GM18873 (cell line): Measurements from ENCODE around the gene ANKH.

Experiments
- ATAC-seq: cut with Tn5 transposase; IDR thresholded peaks from one replicate; pipeline ENCODE4 v1.9.1; 2021; ENCODE audit warnings: mild to moderate bottlenecking, moderate library complexity, moderate number of reproducible peaks; ENCODE audit not compliant: unreplicated experiment, low FRiP score

ANKH gene

DNA sequence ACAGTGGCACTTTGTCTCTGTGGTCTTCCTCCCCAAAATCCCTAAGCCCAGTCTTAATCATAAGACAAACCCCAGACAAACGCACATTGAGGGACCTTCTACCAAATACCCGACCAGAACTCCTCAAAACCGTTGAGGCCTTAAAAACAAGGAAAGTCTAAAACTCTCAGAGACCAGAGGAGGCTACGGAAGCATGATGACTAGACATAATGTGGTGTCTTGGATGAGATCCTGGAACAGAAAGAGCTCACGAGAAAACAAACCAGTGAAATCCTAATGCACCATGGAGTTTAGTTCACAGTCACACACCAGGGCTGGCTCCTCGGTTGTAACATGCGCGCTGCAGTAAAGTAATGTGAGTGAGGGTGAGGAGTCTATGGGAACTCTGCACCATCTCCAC is 148.7 kb downstream of the ANKH start:
- no peak for ATAC-seq

DNA sequence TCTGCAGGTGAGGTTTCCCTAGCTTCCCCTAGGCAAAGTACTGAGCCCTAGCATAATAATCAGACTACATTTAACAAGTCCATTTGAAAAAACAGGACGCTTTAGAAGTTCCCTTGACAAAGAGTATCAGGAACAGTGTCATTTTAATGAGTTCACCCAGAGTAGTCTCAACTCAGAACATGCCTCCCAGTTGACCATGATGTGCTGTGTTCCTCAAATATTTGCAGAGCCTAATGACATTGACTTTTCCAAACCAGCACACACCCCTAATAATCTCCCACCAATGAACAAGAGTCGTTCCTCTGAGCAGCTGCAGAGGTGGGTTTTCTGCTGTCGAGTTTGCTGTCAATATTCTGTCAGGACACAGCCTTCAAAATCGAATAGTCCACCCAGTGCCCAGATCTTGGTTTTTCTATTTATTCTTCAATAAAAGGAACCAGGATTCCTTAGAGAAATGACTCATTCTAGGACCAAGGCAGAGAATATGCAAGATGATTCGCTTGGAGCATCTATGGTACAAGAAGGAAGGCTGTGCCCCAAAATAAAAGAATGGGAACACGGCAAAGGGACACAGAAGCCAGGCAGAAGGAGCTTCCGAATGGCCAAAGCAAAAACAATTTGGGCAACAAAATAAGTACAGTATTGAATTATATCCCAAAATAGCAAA is 149.5 kb downstream of the ANKH start:
- no peak for ATAC-seq

DNA sequence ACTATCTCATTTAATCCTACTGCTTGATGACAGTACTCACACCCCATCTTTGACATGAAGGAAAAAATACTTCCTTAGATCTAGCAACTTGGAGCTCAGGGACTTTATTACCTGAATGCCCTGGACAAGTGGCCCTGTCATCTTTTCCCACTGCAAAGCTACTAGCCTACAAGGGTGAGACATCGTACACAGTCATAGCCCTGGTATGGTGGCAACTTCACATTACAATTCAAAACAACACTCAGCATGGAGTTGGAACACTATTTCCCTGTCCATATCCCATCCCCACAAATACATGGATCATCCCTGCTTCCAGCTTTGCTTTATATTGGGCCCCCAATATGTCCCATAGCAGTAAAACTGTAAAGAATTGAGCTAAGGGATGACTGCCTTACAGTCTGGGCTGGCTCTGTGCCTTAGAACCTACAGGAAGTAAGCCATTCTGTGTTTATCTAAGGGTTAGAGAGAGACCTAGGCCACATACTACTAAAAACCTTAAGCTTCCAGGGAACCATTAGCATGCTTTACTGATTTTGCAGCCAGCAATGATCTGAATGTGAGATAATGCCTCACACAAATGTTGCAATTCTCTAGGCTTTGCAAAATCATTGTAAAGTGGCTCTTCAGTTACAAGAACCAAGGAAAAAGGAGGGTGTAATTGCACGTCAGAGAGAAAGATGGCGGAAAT is 151.2 kb downstream of the ANKH start:
- ATAC-seq, result no peak

DNA sequence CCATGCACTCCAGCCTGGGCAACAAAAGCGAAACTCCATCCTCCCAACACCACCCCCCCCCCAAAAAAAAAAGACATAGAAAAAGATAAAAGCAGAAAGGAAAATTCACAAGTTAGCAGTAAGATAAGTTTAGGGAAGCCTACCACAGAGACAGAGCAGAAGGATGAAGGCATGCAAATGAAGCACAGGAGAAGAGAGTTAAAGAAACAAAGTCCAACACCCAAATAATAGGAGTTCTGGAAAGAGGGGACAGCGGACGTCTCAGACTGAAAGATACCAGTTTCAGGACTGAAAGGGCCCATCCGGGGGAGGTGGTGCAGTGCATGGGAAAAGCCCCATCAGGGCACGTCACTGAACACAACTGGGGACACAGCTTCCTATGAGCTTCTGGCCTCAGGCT is 152.8 kb downstream of the ANKH start:
- no peak for ATAC-seq

DNA sequence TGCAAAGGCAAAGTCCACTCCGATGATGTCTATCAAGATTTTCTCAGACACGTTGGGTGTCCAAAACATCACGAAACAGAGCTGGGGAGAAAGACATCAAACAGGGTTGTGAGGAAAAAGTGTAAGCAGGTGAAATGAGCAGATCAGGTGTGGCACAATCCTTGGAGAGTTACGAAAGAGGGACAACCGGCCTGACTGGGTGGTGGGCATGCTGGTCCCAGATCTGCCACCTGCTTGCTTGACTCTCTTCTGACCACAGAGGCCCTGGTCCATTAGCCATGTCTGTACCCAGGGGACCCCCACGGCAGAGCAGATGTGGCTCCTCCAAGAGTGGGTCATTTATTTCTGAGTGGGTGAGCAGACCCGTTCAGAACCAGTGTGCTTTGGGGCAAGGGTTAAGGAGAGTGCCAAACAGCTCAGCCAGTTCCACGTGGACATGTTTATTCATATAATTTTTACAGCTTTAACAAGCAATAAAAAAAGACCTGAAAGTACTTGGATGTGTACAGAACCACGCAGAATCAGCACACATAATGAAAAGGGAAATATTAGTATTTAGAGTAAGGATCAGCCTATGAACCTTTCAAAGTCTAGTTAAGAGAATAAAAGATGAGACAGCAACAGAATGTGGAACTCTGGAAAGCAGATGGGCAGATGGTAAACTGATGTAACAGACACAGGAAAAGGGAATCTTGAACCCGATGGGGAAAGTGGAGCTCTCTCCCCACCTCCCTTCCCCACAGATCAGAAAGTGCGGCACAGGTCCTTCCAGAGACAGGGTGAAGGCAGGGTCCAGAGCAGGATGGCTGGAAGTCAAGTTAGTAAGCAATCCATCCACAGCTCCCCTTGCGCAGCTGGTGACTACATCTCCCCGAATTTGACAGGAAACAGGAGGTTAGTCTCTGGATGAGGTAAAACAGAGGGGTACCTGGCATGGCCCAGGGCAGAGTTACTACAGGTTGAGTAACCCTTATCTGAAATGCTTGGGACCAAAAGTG is 154.5 kb downstream of the ANKH start:
- no peak for ATAC-seq

DNA sequence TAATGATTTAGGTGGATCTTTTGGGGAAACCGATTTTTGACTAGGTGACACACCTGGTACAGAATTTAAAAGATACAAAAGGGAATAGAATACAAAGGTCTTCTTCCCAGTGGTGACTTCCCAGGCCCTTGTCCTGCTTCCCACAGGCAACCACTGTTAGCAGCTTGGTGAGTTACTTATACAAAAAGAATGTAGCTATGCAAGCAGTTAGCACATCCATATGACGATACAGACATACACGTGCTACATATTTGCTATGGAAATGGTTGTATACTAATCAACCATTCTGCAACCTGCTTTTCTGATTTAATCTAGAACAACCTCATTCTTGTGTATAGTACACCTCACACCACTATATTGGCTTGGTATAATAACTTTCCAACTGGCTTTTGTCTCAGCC is 156.1 kb downstream of the ANKH start:
- ATAC-seq, result no peak

DNA sequence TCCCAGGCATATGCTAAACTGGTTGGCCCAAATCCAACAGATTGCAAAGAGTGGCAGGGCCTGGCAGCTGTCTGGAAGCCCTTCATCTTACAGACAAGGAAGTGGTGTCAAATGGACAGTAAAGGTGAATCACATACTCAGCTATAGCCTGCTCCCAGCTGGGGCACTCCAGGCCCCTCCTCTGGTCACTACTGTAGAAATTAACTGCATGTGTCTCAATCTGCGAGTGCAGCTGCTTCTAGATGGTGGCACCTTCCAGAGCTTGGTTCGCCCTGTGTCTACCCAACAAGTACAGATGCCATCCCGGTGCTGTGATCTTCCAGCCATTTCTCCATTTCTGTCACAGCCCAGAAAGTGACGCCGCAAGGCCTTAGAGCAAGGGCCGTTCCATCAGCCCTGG is 156.9 kb downstream of the ANKH start:
- no peak for ATAC-seq

DNA sequence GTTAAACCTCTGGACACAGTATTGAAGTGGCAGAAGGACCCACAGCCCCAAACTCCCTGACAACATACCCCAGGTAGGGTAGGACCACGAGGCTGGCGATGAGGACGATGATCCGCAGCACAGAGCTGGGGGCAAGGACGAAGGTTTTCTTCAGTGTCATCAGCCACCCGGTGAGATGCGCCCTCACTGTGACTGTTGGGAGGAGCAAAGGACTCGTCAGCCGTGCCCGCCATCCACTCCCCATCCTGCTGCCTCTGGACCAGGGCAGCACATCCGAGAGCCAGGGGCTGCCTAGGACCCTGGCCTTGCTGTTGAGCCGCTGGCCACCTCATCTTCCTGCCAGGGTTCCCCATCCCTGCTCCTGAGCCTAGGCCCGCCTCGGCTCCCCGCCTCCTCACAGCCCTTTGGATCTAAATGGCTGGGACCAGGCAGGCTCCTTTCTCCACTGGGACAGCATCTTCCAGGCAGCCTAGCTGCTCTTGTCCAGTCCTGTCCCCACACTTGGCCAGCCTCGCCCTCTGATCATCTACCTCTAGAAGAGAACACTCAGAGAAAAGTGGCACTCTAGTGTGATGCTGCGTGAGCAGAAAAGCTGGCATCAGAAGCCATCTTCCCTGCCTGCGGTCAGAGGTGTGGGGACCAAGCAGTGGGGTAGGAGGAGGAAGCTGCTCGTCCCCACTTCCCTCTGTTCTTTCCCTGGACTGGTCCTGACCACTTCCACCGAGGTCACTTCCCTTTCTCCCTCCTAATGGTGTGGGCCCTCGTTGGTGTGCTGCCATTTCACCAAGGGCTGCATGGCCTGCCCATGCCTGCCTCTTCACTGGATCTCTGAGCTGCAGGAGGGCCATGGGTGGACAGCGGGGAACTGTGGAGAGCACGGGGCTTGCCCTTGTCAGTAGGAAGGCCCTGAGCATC is 157.8 kb downstream of the ANKH start:
- no peak for ATAC-seq

DNA sequence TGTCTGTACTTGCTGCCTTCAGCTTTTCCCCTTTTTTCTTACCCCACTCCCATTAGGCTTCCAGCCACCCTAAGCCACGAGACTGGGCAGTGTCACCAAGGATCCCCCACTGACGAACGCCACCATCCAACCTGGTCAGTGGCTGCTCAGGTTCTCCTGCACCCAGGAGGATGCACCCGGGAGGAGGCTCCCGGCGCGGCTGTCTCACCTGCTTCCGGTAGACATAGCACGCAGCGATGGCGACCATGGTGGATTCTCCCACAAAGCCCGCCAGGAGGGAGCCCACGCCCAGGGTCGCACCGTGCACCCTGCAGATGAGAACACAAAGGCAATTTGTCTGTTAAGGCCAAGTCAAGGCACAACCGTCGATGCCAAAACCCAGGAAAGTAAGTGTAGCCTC is 158.9 kb downstream of the ANKH start:
- ATAC-seq, result no peak

DNA sequence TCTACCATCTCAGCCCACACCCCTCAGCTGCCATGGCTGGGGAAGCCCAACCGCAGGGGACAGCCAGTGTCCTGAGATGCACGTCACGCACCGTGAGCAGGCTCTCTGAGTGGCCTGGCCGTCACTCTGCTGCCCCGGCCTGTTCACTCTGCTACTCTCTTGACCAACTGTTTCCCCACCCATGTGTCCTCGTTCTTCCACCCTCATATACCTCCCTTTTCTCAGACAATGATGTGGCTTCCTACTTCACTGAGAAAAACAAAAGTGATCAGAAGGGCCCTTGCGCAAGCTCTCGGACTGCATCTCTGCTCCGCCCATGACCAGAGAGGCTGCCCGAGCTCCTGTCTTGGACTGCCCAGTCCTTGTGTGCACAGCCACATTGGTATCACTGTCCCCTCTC is 159.4 kb downstream of the ANKH start:
- ATAC-seq, result no peak

DNA sequence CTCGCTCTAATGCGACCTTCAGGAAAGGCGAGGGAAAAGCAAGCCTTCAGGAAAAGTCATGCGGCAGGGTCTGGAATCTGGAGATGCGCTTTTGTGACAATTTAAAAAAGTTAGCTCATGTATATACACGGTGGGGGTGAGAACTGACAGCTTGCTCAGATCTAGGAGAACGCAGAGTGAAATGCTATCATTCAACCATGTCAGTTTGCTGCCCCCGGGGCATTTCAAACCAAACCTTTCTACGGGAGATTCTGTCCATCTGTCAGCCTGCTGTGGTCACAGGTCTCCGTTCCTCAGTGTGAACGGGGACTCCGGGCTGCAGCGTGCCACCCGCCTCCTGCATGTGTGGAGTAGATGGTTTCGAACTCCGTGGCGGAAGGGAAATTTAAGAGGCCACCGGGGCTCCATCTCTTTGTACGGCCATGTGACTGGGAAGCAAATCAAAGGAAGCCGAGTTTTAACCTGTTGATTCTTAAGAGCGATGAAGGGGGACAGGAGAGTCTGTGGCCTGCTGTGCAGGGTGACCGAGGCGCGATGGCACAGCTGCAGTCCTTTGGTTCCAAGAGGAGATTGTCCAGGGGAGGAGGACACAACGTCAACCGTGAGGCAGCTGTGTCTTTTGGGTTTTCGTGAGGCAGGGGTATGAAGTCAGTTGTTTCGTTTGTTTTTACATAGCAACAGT is 161.1 kb downstream of the ANKH start:
- ATAC-seq, result no peak

DNA sequence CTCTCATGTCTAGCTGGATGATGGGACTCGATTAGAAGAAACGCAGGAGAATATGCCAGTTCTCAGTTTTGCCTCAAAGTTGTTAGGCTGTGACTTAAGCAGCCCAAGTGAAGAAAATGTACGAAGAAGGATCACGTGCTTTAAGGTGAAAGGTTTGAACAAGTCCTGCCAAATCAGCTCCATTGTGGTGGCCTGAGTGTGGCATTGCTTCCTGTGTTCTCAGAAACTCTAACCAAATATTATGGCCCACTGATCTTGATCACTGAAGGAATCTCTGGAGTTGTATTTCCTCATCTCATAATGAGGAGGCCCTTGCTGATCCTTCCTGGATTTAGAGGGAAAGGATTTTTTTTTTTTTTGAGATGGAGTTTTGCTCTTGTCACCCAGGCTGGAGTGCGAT is 163.0 kb downstream of the ANKH start:
- no peak for ATAC-seq

DNA sequence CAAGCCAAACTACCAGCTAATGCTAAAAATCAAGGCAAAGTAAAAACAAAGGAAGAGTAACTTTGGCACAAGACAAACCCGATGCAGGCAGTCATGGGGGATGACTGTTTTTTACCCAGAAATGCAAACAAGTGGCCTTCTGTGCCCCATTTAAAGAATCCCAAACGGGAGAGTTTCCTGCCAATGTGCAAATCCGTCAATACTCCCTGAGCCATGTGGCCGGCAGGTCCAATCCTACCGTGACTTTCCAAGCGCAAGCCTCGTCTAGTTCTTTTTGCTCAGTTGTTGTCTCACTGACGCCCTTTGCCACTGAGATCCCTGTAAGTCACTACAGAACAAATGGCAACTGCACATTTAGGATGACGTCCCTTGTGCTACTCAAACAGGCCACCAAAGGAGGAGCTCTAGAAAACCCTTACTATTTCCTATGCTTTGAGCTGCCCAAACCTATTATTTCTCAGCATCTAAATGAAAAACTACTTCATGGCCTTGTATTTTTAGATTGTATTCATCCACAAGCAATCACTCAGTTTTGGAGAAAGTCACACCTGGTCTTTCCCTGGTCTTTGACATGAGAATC is 163.7 kb downstream of the ANKH start:
- no peak for ATAC-seq

DNA sequence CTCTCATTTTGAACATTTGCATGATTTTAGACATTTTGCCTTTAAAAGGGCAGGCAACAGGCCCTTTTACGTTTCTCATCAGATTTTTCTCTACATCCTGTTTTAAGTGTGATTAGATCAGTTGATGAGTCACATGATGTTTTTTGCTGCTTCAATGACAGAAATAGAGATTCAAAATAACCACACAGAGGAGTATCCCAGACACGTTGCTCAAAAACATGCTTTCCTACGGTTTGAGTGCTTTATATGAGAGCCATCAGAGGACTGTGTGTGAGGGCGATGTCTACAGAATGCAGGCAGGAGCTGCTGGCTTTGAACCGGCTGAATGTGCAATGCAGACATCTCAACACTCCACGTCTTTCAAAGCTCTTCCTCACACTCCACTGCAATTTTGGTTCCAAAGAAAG is 165.0 kb downstream of the ANKH start:
- ATAC-seq, result no peak

DNA sequence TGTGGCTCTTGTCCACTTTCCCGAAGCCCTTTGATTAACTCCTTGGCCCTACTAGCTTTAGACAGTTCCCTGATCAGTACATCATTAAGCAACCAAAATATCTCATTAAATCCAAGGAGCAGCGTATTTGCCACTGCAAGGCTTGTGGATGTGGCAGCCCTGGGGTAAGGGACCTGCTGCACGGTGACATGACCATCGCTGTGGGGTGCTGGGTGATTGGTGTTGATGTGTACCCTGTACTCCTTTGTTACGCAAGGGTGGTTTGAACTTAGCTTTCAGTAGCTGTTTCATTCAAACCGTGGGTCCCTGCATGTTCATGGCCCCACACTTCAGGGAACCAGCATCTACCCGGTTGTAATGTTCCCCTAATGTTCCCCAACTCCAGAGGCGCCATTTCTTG is 166.0 kb downstream of the ANKH start:
- ATAC-seq, result no peak

DNA sequence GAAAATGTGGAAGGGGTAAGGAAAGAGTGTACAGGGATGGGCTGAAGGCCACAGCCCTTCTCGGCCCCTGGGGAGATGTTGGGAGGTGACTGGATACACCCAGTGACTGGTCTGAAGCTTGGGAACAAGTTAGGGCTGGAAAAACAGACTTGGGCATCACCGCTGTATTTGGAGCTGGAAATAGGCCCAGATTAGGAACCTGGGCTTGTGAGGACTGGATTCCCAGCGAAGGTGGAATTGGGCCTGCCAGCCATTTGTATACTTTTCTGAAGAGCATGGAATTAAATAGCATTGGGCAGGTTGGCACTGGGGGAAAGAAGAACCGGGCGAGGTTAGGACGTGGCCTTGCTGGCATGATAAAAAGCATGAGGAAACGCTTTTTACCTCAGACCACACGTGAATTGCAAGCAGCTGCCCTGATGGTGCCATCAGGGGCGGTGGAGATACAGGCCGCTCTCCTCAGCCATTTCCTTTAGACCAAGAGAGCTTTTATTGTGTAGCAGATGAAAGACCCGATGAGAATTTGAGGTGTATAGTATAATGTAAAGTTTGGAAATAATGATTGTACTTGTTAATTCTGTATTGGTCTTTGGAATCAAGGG is 169.2 kb downstream of the ANKH start:
- no peak for ATAC-seq

DNA sequence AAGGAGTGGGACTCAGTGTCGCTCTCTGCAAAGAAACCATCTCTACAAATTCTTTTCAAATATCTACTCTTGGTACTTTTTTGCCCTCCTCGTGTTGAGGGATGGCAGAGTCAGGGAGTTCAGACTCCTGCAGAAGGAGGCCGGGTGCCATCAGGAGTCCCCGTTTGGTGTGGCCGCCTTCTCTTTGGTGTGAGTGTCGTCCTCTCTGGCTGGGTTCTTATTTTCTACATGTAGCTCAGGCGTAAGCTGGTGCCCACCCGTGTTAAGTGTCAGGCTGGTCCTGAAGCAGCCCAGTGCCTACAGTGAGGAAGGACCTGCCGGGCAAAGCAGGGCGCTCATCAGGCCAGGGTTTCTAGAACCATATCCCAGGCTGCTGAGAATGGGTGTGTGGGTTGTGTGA is 170.0 kb downstream of the ANKH start:
- ATAC-seq, result no peak

DNA sequence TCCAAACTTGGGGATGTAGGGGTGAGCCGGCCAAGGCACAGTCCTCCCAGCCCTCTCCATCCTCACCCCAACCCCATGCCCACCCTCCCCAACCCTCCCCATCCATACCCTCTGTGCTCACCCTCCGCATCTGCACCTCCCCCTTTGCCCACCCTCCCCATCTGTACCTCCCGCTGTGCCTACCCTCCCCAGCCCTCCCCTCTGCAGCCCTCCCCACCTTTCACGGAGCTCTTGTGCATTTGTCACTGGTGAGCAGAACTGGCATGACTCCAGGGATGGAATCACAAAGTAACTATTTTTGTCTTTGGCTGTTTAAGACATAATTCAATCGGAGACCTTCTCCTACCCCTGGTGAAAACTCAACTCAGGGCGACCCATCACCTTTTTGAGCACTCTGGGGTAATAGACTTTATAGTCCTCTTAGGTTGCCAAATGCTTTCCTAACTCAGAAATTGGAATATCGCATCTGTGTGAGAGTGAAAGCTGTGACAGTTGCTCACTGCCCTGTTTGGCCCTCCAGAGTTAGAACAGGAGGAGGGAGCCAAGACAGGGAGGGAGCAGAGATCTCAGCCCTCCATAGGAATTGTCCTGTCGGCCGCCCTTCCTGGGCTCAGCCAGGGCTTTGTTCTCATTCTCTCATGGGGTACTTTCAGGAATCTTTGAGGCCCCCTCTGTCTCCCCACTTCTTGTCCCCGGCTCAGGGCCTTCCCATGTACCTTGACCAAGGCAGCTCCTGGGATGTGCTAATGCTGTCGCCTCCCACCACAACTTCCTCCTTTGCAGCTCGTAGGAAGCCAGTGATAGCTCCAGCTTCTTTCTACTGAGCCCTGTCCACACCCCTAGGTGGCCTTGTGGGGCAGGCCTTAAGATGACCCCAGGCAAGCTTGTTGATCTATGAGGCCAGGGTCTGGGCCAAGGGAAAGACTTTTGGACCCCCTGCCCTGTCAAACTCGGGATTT is 170.8 kb downstream of the ANKH start:
- ATAC-seq, result no peak
